Spinal cord (tissue), 10 donors: ENCODE data around the gene UGT3A1. TPM values are rescaled to one million over a fixed set of nuclear protein-coding genes. Genes with fewer than 3 reads are reported as not detected.
"Not testable (repeated sequence)": the region's sequence is repeated elsewhere in the genome, so short reads cannot be mapped to it uniquely, and the experiment has no call there.

Experiments
- DNase-seq, 6 donors: peaks; one replicate each; pipeline versions ENCODE4 v3.0.0 to v3.0.0-alpha.2; 2013 to 2015; ENCODE audit warnings: low spot score in 6 of 6, low read depth in 4 of 6
- H3K27ac ChIP-seq: one replicate; pipeline ENCODE4 v1.5.1; 2013; ENCODE audit warnings: low read depth, low read length, control low read depth
- H3K27me3 ChIP-seq: one replicate; pipeline ENCODE4 v1.6.1; 2013; ENCODE audit warnings: low read length; ENCODE audit not compliant: control insufficient read depth, insufficient read depth
- H3K36me3 ChIP-seq: one replicate; pipeline ENCODE4 v1.6.1; 2013; ENCODE audit warnings: low read length; ENCODE audit not compliant: control insufficient read depth, insufficient read depth
- H3K4me1 ChIP-seq: one replicate; pipeline ENCODE4 v1.6.1; 2013; ENCODE audit warnings: low read length; ENCODE audit not compliant: control insufficient read depth, insufficient read depth
- H3K4me3 ChIP-seq: one replicate; pipeline ENCODE4 v1.5.1; 2013; ENCODE audit warnings: low read depth, low read length, control low read depth
- H3K9me3 ChIP-seq: one replicate; pipeline ENCODE4 v1.6.1; 2013; ENCODE audit warnings: low read length; ENCODE audit not compliant: control insufficient read depth, insufficient read depth
- WGBS: methylation state at CpG from one replicate; pipeline ENCODE4 v1.1.5; 2013; ENCODE audit warnings: missing lambda C conversion rate; ENCODE audit not compliant: insufficient coverage; 5-methylcytosine and 5-hydroxymethylcytosine counted together
- long read RNA-seq, 4 donors: transcript quantifications; one replicate each; lab custom pipeline, GENCODE V29; 2026
- polyA plus RNA-seq, 2 donors: library from polyadenylated mRNA; unstranded; fragments of 120-200 nt; gene quantifications; one replicate each; pipeline ENCODE4 v1.2.1, GENCODE V29; 2013; ENCODE audit not compliant: insufficient read length in 2 of 2
- total RNA-seq, 2 donors: library from RNA; depleted of rRNA in 1 of 2; stranded (reverse); fragments of 120-200 nt in 1 of 2; fragments of >200 nt in 1 of 2; gene quantifications; one replicate each; pipeline versions ENCODE4 v1.2.3 to v1.2.4, GENCODE V29; 2013 to 2014
- donor health status: healthy.

UGT3A1 gene
- total RNA-seq, result under 1 TPM in 1 of 2 donors, not detected in 1; under 0.01 TPM
- polyA plus RNA-seq, result under 1 TPM; 0.33 to 0.74 TPM
- long read RNA-seq, donor 1, result 0 reads
- long read RNA-seq, donor 2, result 0 reads
- long read RNA-seq, donor 3, result 0 reads
- long read RNA-seq, donor 4, result 0 reads

DNA sequence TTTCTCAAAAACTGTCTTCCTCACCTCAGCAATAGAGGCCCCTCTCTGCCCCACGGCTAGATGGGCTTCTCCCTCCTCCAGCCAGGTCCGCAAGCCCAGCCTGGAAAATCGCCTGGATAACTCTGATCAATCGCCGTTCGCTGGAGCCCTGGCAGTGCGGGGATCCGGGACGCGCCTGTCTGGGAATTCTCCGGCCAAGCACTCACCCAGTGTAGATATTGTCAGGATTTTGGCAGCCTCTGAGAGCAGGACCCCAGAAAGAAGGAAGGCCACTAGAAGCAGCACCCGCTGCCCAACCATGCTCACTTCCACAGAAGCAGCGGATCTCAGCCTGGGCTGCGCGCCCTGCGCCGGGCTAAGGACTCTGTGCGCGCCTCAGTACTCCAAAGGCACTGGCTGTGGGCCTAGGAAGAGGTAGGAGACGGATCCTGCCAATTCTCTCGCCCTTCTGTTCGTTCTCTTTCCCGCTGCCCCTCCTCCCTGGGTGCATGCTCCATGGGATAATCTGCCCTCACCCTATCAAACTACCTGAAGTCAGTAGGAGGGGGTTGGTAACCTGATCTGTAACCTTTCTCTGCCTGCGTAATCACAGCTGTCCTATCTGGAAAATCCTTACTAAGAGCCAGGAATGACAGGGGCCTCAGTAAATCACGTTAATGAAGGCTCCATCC lies at the start of gene UGT3A1:
Gene UGT3A1, minus strand, starts transcription at position 450 of the 671 bp plus-strand sequence. Its CDS starts 150 bp downstream, at position 300.
- Histone ChIP-seq H3K4me1 (peaks cover 3% of the 10 kb centered on the region), H3K27me3 (peaks cover 9% of the 10 kb centered on the region), H3K4me3 (no peak within 1 kb of the TSS), H3K27ac (no peak within 1 kb of the TSS), H3K36me3 (no peaks in the 10 kb centered on the region), H3K9me3 (no peaks in the 10 kb centered on the region)
- peak in 2 of 6 donors; percentile 3 to 13 for DNase-seq
- 8% methylated on average over 21 of the region's 25 CpGs for WGBS

GRCh38 chr5:36035696-36036095 lies 44.5 kb upstream of the UGT3A1 start:
- no peak for DNase-seq
- no peaks in the 10 kb centered on the region for H3K36me3 ChIP-seq
- H3K9me3 ChIP-seq, result no peaks in the 10 kb centered on the region
- 86% methylated on average over 13 of the region's 13 CpGs for WGBS
- H3K4me1 ChIP-seq, result no peaks in the 10 kb centered on the region
- no peak overlapping the region for H3K27ac ChIP-seq
- no peak overlapping the region for H3K4me3 ChIP-seq
- no peaks in the 10 kb centered on the region for H3K27me3 ChIP-seq

DNA sequence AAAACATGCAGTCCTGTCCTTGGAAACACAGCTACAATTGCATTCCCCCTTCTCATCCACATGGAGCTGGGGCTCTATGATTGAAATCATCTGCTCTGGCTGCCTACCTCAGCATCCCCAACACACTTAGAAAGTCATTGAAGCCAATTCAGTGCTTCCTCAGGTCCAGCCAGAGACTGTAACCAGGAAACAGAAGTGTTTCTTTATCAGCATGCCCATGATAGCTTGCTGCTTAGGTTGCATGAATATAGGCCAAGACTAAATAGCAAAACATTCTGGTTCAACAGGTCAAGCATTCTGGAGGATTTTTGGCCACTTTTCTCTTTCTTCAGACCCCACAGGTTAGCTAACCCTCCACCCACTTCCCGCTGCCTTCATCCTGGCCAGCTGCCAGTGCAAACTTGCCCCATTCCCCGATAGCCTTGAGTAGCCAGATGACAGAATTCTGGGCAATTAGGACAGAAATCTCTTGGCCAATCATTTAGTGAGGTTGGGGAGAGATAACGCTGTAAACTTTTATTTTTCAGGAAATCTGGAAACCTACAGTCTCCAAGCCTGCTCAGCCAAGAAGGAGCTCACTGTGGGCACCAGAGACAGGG lies 43.4 kb upstream of the UGT3A1 start:
- H3K36me3 ChIP-seq, H3K4me3 ChIP-seq, H3K27ac ChIP-seq, H3K27me3 ChIP-seq, DNase-seq, H3K9me3 ChIP-seq, H3K4me1 ChIP-seq: not testable (repeated sequence)
- 80% methylated on average over 1 of the region's 3 CpGs for WGBS

- H3K36me3 ChIP-seq, result no peaks in the 10 kb centered on the region
- no peaks in the 10 kb centered on the region for H3K4me1 ChIP-seq
- no peaks in the 10 kb centered on the region for H3K27me3 ChIP-seq
- H3K27ac ChIP-seq, result no peak overlapping the region
- no peak overlapping the region for H3K4me3 ChIP-seq
- DNase-seq, result peak in 1 of 6 donors; percentile 40
- WGBS, result no CpG with 5 or more reads among the region's 1 CpG
- H3K9me3 ChIP-seq, result peaks cover under 1% of the 10 kb centered on the region
Observed at GRCh38 chr5:36033486-36033885, 42.3 kb upstream of the UGT3A1 start.

GRCh38 chr5:36033047-36033446 lies 41.9 kb upstream of the UGT3A1 start:
- no peak for DNase-seq
- no peaks in the 10 kb centered on the region for H3K4me1 ChIP-seq
- H3K27ac ChIP-seq, result no peak overlapping the region
- H3K9me3 ChIP-seq, result peaks cover 2% of the 10 kb centered on the region
- no peaks in the 10 kb centered on the region for H3K27me3 ChIP-seq
- no peak overlapping the region for H3K4me3 ChIP-seq
- no peaks in the 10 kb centered on the region for H3K36me3 ChIP-seq

GRCh38 chr5:36031223-36031622 lies 40.0 kb upstream of the UGT3A1 start:
- H3K4me1 ChIP-seq, result no peaks in the 10 kb centered on the region
- WGBS, result 97% methylated on average over 6 of the region's 6 CpGs

GRCh38 chr5:36029914-36030313 lies 38.7 kb upstream of the UGT3A1 start:
- H3K4me3 ChIP-seq, result no peak overlapping the region
- H3K27ac ChIP-seq, result no peak overlapping the region
- H3K36me3 ChIP-seq, result no peaks in the 10 kb centered on the region
- no CpG with 5 or more reads among the region's 1 CpG for WGBS
- peaks cover 2% of the 10 kb centered on the region for H3K9me3 ChIP-seq
- H3K4me1 ChIP-seq, result no peaks in the 10 kb centered on the region
- DNase-seq, result peak in 3 of 6 donors; percentile 6 to 23 (median 19)
- H3K27me3 ChIP-seq, result no peaks in the 10 kb centered on the region

More at GRCh38 chr5:36031223-36031622, 40.0 kb upstream of the UGT3A1 start:
- no peak overlapping the region for H3K4me3 ChIP-seq
- no peaks in the 10 kb centered on the region for H3K36me3 ChIP-seq
- no peaks in the 10 kb centered on the region for H3K27me3 ChIP-seq
- H3K27ac ChIP-seq, result no peak overlapping the region
- DNase-seq, result no peak
- peaks cover 2% of the 10 kb centered on the region for H3K9me3 ChIP-seq

GRCh38 chr5:36028816-36029465 lies 37.8 kb upstream of the UGT3A1 start:
- Histone ChIP-seq H3K4me1 (no peaks in the 10 kb centered on the region), H3K27ac (no peak overlapping the region), H3K36me3 (no peaks in the 10 kb centered on the region), H3K4me3 (no peak overlapping the region), H3K27me3 (no peaks in the 10 kb centered on the region), H3K9me3 (peaks cover 2% of the 10 kb centered on the region)
- DNase-seq, result no peak
- WGBS, result 90% methylated on average over 4 of the region's 5 CpGs

- DNase-seq, result no peak
- H3K4me3 ChIP-seq, result no peak overlapping the region
- H3K27ac ChIP-seq, result no peak overlapping the region
- peaks cover 2% of the 10 kb centered on the region for H3K9me3 ChIP-seq
- no peaks in the 10 kb centered on the region for H3K27me3 ChIP-seq
- no peaks in the 10 kb centered on the region for H3K4me1 ChIP-seq
- no peaks in the 10 kb centered on the region for H3K36me3 ChIP-seq
- WGBS, result 80% methylated on average over 4 of the region's 8 CpGs
Observed at GRCh38 chr5:36027711-36028110, 36.5 kb upstream of the UGT3A1 start.
